Measurements from ENCODE around the gene WWOX.
"Not testable (repeated sequence)": the region's sequence is repeated elsewhere in the genome, so short reads cannot be mapped to it uniquely, and the experiment has no call there.

Gene WWOX

DNA sequence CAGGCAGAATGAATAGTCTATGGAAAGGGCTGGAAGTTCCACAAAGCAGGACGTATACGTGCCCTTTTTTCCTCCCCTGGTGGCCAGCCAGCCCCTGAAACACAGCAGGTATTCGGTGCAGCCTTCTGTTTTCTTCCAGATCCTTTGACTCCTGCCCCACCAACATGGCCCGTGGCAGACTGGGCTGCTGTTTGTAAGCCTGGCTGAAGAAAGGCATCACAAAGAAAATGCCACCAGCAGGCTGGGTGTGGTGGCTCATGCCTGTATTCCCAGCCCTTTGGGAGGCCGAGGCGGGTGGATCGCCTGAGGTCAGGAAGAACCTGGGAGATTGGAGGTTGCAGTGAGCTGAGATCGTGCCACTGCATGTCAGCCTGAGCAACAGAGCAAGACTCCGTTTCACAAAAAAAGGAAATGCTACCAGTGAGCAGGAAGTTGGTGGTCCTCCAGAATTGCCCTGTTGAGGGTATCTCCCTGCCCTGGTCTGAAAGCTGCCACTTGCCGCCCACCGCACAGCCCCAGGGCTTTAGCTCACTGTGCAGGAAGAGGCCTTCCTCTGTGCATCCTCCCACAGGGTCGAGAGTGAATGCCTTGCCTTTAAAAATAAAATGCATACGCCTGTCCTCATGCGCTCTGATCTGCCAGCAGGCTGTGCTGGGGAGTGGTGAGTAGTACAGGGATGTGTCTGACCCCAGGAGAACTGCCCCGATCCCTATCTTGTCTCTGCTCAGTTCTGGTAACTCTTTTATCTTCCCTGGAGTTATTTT, 913.4 kb downstream of the WWOX start:
- DNase-seq: no peak

DNA sequence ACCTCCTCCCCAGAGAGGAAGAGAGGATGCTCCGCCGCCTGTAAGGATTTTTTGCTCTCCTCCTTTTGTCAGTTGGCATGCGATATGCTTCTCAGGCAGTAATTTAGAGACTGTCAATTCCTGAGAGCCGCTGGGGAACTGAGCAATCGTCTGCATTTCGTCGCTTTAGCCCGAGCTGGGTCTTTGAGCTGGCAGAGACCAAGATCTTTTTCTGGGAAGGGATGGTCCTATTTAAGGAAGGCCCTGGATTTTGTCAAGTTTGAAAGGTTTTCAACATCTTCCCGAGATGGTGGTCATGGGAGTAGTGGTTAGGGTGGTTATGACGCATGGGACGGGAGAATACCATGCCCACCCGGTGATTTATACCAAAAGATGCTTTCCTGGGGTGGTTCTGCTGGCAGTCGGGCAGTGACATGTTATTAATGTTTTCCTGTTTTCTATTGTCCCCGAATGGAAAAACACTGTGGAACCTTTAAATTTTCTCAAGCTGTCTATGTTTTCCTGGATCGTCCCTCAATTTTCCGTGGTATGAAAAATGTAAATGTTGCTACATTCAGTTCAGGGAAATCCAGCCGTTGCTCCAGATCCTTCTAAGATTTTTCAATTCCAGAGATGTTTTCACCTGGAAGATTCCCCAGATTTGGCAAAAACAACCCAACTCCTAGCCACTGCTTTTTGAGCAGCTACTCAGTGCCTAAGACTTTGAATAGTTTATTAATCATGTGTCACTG, 914.6 kb downstream of the WWOX start:
- no peak for DNase-seq

DNA sequence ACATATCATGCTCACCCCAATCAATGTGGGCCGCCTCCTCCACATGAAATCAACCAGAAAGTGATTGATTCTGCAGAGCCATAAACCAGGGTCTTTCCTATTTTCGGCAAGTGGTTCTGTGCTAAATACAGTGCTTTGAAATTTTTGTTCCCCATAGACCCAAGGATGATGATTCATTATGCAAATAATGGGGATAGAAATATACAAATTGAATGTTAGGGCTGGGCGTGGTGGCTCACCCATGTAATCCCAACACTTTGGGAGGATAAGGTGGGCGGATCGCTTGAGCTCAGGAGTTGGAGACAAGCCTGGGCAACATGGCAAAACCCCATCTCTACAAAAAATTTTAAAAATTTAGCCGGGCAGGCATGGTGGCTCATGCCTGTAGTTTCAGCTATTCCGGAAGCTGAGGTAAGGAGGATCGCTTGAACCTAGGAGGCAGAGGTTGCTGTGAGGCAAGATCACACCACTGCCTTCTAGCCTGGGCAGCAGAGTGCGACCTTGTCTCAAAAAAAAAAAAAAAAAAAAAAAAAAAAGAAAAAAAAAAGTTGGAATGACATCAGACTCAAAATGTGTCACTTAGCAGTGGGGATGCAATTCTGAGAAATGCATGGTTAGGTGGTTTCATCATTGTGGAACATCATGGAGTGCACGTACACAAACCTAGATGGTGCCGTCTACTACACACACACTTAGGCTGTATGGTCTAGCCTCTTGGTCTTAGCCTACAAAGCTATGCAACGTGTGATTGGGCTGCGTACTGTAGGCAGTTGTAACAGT, 919.4 kb downstream of the WWOX start:
- DNase-seq: no peak

DNA sequence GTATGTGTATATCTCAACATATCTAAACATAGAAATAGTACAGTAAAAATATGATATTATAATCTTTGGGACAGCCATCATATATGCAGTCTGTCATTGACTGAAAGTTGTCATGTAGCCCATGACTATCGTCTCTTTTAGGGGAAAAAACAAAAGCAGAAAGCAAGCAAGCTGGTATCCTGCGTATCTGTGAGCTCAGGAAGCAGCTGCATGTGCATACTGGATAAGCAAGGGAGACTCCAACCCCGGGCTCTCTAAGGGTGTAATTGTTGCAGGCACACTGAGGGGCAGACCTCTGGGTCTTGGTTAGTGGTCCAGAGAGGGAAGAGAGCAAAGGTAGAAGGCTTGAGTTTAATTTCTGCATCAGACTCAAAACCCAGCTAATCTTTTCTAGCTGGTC, 920.0 kb downstream of the WWOX start:
- no peak for DNase-seq

- no peak for DNase-seq
These were observed 922.7 kb downstream of the WWOX start for GRCh38 chr16:79021991-79022630.

GRCh38 chr16:79026117-79026516, 926.7 kb downstream of the WWOX start:
- no peak for DNase-seq

DNA sequence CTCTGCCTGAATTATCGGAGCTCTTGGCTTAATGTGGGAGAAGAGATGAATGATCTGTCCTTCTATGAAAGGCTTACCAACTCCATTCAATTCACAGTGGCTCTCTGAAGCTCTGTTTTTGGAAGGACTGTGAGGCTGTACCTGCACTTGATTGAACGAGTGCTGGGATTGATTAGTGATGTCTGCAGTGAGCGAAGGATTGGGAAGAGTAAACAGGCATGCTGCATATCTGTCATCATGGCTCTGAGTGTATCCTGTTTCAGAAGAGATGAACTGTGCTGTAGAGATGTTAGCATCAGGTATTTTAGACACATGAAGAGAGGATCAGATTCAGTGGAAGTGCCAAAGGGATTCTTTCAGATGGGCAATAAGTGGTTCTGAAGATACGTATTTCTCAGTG, 937.1 kb downstream of the WWOX start:
- no peak for DNase-seq

- no peak for DNase-seq
These were observed 938.3 kb downstream of the WWOX start for GRCh38 chr16:79037521-79038373.

DNA sequence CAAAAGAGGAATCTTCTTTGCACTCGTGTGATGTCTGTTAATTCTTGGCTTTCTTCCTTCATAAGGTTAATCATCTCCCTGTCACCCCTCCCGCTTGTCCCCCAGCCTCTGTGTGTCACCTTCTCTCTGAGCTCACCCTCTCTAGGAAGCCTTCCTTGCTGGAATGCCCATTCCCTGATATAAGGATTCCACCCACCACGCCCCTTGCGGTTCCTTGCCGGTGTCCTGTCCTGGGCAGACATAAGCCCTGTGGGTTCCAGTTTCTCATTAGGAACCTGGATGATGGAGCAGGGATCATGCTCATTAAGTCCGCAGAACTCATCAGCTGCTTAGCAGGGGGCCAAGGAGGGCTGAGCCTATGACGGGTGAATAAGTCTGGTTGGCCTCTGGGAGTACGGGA, 941.8 kb downstream of the WWOX start:
- DNase-seq: no peak

DNA sequence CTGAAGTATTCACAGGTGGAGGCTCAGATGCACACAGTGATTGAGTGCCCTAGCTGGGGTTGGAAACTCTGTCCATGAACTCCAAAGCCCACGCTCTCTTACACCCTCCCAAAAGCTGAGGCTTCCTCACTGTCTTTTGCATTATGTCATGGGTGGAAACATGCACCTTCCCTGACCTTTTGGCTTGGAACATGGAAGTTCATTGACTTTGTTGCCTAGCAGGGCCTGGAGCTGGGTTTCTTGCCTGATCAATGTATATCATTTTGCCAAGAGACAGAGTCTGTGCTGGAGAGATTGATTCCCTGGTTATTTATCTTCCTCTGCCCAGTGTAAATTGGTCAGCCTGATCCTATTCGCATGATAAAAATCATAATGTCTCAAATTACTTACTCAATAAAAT, 942.7 kb downstream of the WWOX start:
- DNase-seq: no peak

DNA sequence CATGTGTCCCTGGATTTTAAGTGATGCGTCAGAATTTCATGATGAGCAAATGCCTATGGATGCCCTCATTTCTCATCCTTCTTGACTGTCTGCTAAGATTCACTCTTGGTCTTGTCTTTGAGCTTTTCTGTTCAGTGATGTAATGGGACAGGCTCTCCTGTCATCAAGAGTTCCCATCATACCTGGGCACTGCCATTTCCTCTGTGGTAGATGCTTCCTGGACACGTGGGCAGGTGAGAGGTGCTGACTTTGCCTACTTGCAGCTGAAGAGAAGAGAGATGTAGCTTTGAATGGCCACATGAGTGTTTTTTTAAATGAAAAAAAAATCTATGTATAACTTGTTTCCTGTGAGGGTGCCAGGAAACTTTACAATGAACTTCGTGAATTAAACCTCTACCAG, 943.4 kb downstream of the WWOX start:
- DNase-seq: no peak

DNA sequence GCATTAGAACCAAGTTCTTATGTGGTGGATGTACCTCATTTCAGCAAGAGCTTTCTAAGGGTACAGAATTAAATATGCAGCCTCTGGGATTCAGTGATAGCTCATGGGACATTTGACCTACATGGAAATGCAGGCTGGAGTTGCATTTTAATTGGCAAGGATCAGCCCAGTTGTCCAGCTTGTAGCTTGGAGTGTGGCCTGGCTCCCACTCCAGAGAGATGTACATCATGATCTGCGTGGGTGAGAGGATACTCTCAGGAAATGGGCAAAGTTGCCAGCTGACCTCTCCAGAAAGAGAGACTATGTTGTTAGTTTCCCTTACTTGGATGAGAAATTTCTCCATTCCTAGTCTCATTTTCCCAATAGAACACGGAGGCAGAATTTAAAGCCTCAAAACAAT, 945.7 kb downstream of the WWOX start:
- no peak for DNase-seq

DNA sequence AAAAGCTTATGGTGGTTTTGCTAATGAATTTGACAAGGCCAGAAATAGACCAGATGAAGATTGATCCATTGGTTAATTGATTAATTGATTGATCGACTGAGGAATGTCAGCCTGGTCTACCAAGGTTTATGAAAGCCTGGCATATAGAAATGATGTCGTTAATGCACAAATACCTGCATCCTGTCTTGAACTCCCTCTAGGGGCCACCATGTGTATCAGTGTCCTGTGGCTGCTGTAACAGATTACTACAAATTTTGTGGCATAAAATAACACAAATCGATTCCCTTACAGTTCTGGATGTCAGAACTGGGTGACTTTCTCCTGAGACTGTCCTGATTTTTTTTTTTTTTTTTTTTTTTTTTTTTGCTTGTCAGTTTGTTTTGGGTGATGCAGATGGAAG, 947.9 kb downstream of the WWOX start:
- DNase-seq: no peak

DNA sequence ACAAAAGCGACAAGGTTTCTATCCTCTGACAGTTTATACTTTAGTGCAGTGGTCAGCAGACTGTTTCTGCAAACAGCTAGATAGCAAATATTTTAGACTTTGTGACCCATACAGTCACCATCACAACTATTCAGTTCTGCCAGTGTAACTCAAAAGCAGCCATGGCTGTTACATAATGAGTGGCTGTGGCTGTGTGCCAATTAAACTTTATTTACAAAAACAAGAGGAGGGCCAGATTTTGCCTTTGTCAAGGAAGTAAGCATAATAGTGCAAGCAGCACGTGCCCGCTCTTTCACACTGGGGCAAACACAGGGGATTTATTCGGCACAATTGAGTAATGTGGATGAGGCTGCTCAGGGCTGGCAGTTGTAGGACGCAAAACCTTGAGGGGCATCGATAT, 949.6 kb downstream of the WWOX start:
- no peak for DNase-seq

- DNase-seq: no peak
These were observed 950.6 kb downstream of the WWOX start for GRCh38 chr16:79050063-79050462.

GRCh38 chr16:79051313-79051712, 951.9 kb downstream of the WWOX start:
- no peak for DNase-seq

DNA sequence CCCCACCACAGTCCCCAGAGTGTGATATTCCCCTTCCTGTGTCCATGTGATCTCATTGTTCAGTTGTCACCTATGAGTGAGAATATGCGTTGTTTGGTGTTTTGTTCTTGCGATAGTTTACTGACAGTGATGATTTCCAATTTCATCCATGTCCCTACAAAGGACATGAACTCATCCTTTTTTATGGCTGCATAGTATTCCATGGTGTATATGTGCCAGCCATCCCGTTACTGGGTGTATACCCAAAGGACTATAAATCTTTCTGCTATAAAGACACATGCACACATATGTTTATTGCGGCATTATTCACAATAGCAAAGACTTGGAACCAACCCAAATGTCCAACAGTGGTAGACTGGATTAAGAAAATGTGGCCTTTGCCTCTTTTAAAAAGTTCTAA, 952.7 kb downstream of the WWOX start:
- DNase-seq: not testable (repeated sequence)

GRCh38 chr16:79053577-79053976, 954.1 kb downstream of the WWOX start:
- DNase-seq: no peak

DNA sequence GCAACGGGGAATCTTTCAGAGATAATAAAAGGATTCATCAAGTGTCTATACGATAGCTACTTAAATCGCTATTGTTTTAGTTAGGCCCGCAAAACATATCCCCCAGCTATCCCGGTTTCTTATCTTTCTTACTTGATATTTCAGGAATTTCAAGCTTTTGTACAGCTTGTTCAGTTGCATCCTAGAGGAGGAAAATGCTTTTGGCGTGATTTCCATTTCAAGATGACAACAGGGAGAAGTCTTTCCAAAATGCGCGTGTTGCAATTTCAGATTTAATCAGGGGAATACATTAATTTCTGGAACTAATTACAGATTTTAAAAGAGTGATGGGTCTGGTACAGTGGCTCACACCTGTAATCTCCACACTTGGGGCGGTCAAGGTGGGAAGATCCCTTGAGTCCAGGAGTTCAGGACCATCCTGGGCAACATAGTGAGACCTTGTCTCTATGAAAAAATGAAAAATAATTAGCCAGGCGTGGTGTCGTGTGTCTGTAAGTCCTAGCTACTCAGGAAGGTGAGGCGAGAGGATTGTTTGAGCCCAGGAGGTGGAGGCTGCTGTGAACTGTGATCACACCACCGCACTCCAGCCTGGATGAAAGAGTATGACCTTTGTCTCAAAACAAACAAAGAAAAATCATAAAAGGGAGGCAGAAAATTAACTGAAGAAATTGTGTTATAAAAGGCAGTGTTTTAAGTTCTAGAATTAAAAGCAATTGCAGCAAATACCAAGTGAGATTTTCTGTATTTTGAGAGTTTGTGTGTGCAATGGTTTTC, 954.9 kb downstream of the WWOX start:
- DNase-seq: no peak

DNA sequence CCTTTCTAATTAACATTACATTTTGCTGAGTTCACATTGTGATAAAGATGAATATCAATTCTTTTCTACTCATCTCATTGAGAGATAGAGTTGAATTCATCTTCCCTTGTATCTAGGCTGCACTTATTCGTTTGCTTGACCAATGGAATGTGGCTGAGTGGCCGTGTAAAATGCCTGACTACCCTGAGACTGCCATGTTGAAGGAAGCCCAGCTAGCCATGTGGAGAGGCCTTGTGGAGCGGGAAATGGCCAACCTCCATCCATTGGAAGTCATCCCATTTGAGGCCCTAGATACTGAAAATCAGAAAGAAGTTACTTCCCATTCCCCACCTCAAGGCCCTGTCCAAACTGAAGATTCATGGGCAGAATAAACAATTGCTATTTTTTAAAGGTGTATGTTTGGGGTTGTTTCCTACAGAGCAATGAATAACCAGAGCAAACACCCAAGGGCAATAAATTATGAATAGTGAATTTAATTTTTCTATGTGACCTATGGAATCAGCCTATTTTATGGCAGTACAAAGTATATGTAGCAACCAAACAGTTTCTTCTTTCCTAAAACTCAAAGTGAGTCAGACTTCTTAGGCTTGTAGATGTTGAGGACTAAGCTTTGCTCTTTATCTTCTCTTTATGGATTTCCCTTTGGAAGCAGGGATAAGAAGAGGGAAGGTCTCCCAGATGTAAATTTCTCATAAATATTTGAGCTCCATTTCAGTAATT, 956.0 kb downstream of the WWOX start:
- DNase-seq: no peak

DNA sequence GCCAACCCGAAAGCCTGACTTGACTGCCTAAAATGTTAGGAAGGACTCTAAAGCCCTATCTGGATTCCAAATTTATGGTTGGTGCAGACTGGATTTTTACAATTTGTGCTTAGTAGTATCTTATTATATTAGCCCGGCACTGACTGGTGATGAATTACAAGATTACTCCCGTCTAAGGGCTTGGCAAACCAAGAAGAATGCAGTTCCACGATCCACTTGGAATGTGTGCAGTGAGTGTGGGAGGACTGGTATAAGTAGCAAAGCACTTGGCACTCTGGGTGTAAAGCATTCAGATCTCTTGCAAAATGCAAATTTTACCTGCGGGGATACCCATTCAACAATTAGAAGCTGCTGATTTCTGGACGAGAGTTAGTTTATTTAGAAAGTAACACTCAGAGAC, 961.7 kb downstream of the WWOX start:
- DNase-seq: no peak
